NCI-H2029 treated with DMSO at 0.1 percent for 48 hours (cell line): ENCODE measurements around the gene ATF4.
"Not testable (repeated sequence)": the region's sequence is repeated elsewhere in the genome, so short reads cannot be mapped to it uniquely, and the experiment has no call there.

ENCODE experiments used
- DNase-seq: peaks from one replicate; lab custom pipeline; 2025; lab: John Stamatoyannopoulos, UW

The ATF4 gene

GRCh38 chr22:39489094-39490068 lies 31.0 kb upstream of the ATF4 start:
- DNase-seq: no peak

GRCh38 chr22:39490135-39490798 lies 30.1 kb upstream of the ATF4 start:
- DNase-seq: peak; percentile 39

- no peak for DNase-seq
These were observed 29.2 kb upstream of the ATF4 start for GRCh38 chr22:39490966-39491680.

- no peak for DNase-seq
These were observed 28.7 kb upstream of the ATF4 start for GRCh38 chr22:39491696-39492095.

- DNase-seq: no peak
These were observed 28.2 kb upstream of the ATF4 start for GRCh38 chr22:39492186-39492585.

- no peak for DNase-seq
These were observed 26.6 kb upstream of the ATF4 start for GRCh38 chr22:39493759-39494158.

GRCh38 chr22:39494471-39495120 lies 25.8 kb upstream of the ATF4 start:
- DNase-seq: no peak

GRCh38 chr22:39496131-39496838 lies 24.1 kb upstream of the ATF4 start:
- no peak for DNase-seq

GRCh38 chr22:39497429-39497828 lies 22.9 kb upstream of the ATF4 start:
- no peak for DNase-seq

GRCh38 chr22:39498368-39498767 lies 22.0 kb upstream of the ATF4 start:
- peak; percentile 69 for DNase-seq

GRCh38 chr22:39498802-39499201 lies 21.6 kb upstream of the ATF4 start:
- DNase-seq: no peak

GRCh38 chr22:39500101-39500500 lies 20.3 kb upstream of the ATF4 start:
- no peak for DNase-seq

GRCh38 chr22:39501644-39502108 lies 18.7 kb upstream of the ATF4 start:
- no peak for DNase-seq

- peak; percentile 53 for DNase-seq
These were observed 18.1 kb upstream of the ATF4 start, which contains the start of gene MIEF1 for GRCh38 chr22:39502109-39502788. TSS of gene MIEF1 (plus strand) at chr22:39502290. CDS start at chr22:39511295, 9,005 bp downstream.

GRCh38 chr22:39502789-39503409 lies 17.5 kb upstream of the ATF4 start:
- DNase-seq: no peak

- no peak for DNase-seq
These were observed 16.7 kb upstream of the ATF4 start for GRCh38 chr22:39503630-39504029.

GRCh38 chr22:39504071-39504470 lies 16.3 kb upstream of the ATF4 start:
- DNase-seq: no peak

- DNase-seq: not testable (repeated sequence)
These were observed 13.3 kb upstream of the ATF4 start for GRCh38 chr22:39507021-39507420.

- DNase-seq: no peak
These were observed 12.0 kb upstream of the ATF4 start for GRCh38 chr22:39508393-39508792.

- DNase-seq: no peak
These were observed 9.7 kb upstream of the ATF4 start for GRCh38 chr22:39510529-39511149.
